Measurements from ENCODE around the gene TBL1Y.
A peak's percentile ranks its signal among the peaks of the same experiment; 100 is the strongest.

TBL1Y gene

GRCh38 chrY:7094365-7094764, 183.9 kb downstream of the TBL1Y start:
- no peak for DNase-seq

GRCh38 chrY:7097021-7097420, 186.5 kb downstream of the TBL1Y start:
- peak; percentile 5 for DNase-seq

GRCh38 chrY:7099742-7100141, 189.2 kb downstream of the TBL1Y start:
- no peak for DNase-seq

GRCh38 chrY:7102680-7103079, 192.2 kb downstream of the TBL1Y start:
- DNase-seq: no peak

- DNase-seq: no peak
Observed at GRCh38 chrY:7107179-7107578, 196.7 kb downstream of the TBL1Y start.

GRCh38 chrY:7110086-7110485, 199.6 kb downstream of the TBL1Y start:
- no peak for DNase-seq

GRCh38 chrY:7115871-7116270, 205.4 kb downstream of the TBL1Y start:
- DNase-seq: no peak

- DNase-seq: no peak
Observed at GRCh38 chrY:7122202-7122601, 211.7 kb downstream of the TBL1Y start.

GRCh38 chrY:7125136-7126056, 214.9 kb downstream of the TBL1Y start:
- no peak for DNase-seq

- no peak for DNase-seq
Observed at GRCh38 chrY:7128211-7128610, 217.7 kb downstream of the TBL1Y start.

Measured in stimulated activated CD4-positive, alpha-beta T cell treated with anti-CD3 and anti-CD28 coated beads, Interleukin-1b, Interleukin-23, amount 100 ng/mL, for 48 hours (primary cell).